Stimulated activated CD4-positive, alpha-beta T cell treated with anti-CD3 and anti-CD28 coated beads, Interleukin-2, amount 100 ng/mL, for 24 hours (primary cell): Measurements from ENCODE around the gene APBA2.

Experiments used
- DNase-seq, 2 donors: peaks; one replicate each; pipeline ENCODE4 v3.0.0-alpha.2; 2020

The APBA2 gene

DNA sequence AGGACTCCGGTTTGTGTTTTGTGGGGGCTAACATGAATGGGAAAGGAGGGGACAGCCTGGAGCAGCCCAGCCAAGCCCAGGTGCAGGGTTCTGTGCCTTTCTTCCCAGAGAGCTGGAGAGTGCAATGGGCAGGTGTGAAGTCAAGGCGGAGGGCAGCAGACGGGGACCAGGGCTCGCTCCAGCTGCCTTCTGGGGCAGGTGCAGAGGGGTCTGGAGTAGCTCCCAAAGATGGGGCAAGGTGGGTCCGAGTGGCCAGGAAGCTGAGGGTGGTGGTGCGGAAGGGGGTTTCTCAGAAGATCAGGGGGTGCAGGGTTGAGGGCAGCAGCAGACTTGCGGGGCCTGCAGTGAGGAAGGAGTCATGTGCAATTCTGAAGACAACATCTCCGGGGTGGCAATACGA is 225.0 kb downstream of the APBA2 start:
- no peak for DNase-seq

DNA sequence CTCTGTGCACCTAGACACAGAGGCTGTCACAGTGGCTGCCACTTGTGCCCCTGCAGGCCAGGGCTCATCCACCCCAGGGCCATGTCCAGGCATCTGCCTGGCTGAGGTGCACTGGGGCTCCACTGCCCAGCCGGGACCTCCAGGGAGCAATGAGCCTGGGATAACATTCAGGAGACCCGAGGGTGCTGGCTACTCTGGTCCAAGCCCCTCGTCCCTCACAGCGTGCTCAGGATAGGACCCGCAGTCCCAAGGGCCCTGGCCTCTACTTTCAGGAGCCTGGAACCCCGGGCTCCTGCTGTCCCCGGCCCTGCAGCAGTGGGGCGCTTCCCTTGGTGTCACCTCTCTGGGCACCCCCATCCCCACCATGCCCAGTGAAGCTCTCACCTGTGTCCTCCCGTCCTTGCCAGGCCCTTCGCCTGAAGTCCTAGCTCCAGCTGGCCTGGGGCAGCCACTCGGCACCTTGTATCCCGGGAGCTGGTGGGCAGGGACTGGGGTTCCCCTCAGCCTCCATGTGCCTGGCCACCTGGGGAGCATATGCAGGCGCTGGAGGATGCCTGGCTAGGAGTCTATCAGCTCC is 226.0 kb downstream of the APBA2 start:
- DNase-seq = no peak

DNA sequence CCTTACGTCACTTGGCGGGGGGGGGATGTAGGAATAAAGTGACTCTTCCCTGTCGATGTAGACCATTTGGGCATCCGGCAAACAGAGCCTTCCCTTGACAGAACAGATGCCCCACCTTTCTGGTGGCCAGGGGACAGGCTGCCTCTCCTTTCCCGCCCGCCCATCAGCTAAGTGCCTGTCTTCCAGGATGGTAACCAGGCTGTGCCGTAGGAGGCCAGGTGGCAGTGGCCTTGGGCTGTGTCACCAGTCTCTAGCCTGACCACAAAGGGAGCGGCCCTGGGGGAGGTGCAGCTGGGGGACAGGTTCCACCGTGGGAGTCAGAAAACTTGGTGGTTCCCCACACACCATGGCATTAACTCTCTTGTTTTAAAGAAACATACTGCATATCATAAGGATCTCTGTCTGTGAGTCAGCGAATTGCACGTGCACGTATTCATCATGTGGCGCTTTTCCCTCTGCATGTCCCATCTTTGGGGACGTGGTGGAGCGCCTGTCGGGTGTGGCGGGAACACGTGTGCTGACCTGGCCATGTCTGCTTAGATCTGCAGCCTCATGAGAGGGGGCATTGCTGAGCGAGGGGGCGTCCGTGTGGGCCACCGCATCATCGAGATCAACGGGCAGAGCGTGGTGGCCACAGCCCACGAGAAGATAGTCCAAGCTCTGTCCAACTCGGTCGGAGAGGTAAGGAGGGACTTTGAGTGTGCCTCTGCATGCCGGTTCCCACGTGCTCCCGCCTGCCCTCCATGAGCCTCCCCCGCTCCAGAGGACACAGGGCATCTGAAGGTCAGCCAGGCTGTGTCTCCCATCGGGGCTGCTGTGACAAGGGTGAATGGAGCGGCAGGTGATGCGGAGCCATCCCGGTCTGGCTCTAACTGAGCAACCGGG is 227.8 kb downstream of the APBA2 start:
- DNase-seq = no peak

DNA sequence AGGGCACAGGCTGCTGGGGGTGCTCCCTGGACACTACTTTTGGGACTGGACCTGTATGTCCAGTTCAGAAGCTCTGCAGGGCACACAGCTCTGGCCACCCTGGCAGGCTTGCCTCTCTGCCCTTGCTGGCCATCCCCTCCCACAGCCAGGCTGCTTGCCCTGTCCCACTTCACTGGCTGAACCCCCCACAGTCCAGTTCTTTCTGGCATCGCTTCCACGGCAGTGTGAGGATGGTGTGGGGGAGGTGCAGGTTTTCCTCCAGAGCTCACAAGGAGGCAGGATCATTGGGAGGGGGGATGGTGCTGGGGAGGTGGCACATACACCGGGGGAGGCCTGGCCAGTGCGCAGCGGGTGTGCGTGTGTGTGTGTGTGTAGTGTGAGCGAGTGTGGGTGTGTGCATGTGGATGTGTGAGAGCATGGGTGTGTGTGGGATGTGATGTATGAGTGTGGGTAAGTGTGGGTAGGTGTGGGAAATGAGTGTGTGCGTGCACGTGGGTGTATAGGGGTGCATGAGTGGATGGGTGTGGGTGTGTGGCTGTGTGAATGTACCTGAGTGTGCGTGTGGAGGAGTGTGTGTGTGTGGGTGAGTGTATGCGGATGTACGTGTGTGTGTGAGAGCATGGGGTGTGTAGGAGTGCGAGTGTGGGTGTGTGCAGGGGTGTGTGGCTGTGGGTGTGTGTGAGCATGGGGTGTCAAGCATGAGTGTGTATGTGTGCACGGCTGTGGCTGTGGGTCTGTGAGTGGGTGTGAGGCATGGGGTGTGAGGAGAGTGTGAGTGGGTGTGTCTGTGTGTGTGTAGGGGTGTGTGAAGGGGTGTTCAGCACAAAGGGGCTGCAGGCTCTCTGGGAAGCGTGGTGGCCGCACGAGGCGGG is 228.7 kb downstream of the APBA2 start:
- no peak for DNase-seq

DNA sequence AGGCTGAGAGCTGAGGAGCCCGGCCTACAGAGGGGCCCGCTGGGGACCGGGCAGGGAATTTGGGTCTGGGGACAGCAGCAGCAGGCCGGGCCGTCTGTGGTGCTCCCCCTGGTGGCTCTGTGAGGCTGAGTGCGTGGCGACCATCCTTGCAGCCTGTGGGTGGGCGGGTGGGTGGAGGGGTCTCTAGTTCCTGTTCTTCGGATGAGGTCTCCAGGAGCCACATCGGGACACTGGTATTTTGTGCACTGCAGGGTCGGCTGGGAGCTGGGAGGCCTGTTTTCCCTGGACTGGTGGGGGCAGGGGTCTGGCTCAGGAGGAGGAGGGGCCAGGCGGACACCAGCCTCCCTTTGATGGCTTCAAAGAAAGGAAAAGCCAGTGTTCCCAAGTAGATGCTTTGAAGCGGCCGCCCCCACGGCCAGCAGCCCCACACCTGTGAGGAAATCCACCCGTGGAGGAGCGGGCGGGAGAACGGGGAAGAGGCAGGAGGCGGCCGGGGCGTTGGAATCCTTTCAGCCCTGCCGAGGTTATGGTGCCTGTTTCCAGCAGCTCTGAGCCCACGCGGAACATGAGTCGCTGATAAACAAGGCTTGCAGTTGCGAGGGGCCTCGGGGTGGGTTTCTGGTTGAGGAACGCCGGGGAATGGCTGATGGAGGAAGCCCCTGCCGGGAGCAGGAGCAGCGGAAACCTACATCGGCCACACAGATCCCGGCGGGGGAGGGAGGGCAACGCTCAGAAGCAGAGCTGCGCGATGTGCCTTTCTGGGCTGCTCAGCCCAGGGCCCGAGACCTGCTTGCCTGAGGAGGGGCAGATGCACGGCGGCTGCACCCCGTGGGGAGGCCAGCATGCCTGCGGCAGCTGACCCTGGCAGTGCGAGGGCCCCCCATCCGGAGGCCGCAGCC is 229.6 kb downstream of the APBA2 start:
- no peak for DNase-seq

DNA sequence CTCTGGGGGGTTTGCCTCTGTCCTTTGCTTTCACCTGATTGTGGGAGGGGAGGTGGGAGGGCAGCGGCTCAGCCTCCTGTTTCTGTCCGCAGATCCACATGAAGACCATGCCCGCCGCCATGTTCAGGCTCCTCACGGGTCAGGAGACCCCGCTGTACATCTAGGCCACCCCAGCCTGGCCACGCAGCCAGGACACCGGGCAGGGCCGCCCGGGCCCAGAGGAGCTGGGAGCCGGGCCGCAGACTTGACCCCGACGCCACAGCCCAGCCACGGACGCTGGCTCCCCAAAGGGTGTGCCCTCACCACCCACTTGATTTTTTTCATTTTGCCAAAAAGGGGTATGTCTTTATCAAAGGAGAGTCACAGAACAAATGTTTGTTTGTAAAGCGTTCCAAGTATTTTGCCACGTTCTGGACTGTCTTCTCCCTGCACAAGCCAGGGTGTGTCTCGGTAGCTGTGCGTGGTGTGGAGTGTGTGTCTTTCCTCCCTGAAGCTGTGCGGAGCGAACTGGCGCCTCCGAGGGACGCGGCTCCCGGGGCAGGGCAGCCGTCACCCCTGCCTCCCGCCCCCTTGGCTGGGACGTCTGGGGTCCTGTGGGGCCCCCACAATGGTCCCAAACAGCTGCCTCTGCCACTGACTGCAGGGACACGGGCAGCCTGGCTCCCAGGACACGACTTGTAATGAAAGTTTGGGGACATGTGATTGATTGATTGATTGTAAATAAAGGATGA is 231.4 kb downstream of the APBA2 start:
- no peak for DNase-seq

DNA sequence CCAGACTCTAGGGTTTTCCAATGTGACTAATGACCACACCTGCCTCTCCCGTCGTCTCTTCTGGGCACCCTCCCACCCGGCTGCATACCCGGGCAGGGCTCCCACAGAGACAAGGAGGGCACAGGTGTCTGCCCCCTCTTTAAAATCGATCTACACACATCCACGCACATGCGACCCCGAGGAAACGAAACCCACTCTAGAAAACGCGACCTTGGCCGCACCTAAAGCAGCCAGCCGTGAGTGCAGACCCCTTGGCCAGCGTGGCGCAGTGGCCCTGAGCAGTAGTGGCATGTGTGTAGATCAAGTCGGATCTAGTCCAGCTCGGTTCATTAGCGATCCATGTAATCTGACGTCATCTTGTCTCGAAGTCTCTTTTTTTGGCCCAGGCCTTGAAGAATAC is 232.0 kb downstream of the APBA2 start:
- no peak for DNase-seq

DNA sequence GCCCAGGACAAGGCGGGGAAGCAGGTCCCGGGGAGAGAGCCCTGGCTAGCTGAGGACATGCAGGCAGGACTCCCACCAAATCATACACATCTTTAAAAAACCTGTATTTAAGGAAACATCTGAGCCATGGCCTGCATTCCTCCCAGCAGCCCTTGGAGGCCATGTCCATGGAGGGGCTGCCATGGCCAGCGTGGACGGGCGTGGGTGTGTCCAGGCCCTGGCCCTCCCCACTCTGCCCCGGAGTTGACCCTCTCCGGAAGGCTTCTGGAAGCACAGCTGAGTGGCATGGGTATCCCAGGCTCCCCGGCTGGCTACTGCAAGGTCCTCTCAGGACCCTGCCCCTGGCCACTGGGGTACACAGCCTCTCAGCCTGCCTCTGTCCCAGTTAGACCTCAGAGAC is 234.1 kb downstream of the APBA2 start:
- no peak for DNase-seq

DNA sequence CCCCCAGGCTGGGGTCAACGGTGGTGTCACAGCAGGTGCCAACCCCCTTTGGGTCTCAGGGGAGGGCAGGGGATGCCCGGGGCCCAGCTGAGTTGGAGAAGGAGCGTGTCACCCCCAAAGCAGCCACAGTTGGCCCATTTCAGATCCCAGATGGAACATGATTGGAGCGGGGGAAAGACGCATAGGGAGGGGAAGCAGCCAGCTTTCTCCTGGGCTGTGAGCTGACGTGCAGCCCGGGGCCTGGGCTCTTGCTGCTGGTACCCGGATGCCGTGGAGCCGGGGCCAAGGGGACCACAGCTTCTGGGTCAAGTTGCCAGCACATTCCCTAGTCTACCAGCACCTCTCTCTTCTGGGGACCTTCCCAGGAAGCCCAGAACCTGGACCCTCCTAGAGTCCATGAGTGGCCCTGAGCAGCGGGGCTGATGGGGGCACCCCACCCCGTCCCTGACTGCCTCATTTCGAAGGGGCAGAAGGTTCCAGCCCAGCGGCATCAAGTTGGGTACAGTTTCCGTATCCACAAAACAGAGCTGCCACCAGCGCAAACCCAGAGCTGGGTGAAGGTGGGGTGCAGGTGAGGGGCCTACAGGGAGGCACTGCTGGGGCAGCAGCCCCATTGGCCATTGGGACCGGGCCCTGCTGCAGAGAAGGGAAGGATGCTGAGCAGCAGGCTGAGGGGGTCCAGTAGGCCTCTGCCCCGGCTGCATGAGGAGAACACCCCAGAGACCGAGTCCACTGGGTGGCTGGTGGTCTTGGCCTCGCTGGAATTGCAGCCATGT is 235.0 kb downstream of the APBA2 start:
- DNase-seq = no peak

DNA sequence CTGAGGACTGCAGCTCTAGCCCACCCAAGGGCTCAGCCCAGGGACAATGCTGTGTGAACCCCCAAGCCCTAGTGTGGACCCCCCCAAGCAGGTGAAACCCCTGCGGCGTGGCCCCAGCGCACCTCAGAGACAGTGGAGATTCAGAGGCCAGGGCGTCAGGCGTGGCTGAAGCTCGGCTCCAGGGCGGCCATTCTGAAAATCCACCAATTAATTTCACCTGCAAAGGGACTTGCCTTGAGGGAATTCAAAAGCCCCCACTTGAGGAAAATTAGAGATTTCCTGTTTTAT is 235.5 kb downstream of the APBA2 start:
- no peak for DNase-seq

DNA sequence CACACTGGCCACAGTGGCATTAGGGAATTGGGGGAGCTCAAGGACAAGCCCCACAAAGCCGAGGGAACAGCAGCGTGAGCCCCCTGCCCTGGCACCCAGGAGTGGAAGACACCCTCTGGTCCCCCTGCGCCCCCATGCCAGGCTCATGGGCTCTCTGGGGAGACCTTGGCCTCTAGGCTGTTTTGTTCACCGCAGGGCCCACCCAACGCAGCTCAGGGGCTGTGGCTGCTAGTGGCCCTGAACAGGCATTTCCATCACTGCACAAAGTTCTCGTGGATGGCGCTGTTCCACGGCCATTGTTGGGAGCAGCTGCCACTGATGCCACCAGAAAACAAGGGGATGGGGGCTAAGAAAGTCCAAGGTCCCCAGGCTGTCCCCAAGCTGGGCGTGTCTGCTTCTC is 236.1 kb downstream of the APBA2 start:
- no peak for DNase-seq

DNA sequence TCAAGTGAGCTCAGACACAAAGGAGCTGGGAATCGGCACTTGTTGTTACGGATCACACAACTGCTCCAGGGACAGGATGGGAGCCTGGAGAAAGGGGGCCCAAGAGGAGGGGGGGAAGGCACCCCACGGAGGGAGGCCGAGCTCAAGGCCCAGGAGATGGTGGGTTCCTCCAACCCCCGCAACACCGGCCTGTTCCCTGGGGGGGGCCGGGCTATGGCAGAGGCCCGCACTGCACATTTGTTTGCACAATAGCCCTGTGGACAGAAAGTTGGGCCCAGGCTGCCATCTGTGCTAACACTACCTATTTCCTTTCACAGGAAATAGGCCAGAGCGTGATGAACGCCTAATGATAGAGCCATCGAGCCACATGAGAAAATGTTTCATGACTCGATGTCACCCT is 236.7 kb downstream of the APBA2 start:
- no peak for DNase-seq

DNA sequence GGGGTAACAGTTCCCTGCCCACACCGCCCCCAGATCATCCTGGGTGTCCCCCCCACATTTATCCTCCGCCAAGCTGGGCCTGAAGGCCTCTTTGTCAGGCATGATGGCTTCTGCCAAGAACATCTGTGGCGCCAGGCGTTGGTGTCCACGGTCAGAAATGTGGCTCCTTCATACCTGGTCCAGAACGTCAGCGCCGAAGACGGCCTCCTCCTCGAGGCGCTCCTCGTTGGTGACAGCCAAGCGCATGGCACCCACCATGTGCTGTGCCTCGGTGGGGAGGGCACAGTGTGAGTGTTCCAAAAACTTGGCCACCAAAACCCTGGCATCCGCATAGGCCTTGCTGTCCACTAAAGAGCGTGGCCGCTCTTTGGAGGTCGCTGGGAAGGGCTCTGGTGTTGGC is 237.4 kb downstream of the APBA2 start:
- no peak for DNase-seq

DNA sequence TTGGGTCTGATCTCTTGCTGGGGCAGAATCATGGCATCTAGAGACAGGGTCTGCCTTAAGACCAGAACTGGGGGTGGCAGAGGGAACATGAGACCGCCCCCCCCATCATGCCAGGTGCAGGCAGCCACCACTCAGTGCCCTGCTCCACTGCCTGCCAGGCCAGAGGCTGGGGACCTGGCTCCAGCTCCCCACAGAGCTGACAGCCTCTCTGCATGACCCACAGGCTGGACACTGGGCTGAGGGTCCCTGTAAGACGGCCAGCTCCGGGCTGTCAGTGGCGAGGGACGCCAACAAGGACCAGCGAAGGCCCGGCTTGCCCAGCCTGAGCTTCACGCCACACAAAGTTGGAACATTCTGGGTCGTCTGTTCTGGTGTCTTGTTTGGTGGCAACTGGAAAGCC is 238.2 kb downstream of the APBA2 start:
- no peak for DNase-seq

DNA sequence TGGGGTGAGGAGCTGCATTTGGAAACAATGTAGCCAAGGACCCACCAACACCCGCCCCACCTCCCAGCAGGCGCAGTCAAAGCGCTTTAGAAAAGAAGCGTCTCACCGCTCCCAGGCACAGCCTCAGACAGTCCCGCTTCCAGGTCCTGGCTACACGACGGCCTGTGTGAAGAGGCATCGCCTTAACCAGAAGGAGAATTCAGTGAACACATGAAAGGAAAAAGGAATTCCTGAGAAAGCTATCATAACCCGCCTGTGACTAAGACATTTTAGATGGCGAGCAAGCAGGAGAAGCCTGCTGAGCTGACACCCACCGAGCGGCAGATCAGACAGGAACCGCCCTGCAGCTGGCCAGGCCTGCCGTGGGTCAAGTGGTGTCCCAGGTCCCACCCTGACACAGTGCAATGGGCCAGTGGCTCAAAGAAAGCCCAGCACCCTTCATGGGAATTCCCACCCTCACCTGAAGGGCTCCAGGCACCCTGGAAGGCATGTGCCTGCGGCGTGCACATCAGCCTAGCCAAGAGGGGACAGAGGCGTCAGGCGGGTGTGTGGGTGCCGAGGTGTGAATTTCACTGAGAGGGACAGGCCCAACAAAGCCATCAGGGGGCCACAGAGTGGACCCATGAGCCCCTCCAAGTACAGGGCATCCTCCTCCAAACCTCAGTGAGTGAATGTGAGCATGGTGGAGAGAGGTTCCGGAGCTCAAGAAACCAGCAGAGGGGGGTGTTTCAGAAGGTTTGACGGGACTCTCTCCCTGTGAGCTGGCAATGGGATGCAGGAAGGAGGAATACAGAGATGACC is 239.0 kb downstream of the APBA2 start:
- DNase-seq = no peak

DNA sequence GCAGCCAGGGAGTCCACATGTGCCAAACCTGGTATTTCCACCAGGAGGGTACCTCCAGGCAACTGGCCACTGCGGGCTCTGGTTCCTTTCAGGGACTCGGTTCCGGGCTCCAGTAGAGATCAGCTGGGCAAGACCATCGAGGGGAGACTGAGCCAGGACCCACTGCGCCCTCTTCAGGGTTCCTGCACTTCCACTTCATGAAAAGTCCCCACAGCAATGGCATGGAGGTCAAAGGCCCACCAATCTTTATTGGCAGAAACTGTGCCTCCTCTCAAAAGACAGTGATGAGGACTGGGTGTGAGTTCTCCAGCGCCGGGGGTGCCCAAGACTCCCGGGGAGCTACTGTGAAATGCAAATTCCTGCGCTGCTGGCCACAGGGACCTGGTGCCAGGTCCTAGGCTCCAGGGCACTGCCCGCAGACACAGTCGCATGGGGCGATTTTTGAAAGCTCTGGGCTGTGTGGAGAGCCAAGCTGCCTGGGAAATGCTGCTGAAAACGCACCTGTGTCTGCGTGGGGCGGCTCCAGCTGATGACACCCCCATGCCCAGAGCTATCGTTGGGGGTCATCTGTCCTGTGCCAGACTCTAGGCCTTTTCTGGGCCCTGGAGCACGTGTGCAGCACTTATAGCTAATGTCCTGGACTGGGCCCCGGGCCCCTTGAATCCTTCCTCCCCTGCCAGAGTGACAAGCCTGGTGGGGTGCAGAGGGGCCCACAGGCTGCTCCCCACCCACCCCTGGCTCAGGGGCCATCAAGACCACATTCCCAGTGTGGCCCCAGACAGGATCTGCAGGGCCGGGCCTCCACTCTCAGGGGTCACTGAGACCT is 239.8 kb downstream of the APBA2 start:
- DNase-seq = no peak

DNA sequence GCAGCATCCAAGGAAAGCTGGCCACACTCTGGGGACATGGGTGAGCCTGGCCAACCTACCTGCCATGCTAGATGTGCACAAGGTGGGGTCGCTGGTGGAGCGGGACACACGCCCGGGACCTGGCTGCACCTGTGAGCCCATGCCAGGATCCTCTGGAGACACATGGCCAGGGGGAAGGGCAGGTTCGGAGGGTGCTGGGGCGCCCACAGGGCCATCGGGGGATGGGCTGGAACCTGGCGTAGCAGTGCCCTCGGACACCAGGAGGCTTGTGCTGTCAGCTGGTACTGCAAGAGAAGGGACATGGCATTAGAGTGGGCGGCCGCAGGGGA is 240.4 kb downstream of the APBA2 start:
- DNase-seq = no peak

DNA sequence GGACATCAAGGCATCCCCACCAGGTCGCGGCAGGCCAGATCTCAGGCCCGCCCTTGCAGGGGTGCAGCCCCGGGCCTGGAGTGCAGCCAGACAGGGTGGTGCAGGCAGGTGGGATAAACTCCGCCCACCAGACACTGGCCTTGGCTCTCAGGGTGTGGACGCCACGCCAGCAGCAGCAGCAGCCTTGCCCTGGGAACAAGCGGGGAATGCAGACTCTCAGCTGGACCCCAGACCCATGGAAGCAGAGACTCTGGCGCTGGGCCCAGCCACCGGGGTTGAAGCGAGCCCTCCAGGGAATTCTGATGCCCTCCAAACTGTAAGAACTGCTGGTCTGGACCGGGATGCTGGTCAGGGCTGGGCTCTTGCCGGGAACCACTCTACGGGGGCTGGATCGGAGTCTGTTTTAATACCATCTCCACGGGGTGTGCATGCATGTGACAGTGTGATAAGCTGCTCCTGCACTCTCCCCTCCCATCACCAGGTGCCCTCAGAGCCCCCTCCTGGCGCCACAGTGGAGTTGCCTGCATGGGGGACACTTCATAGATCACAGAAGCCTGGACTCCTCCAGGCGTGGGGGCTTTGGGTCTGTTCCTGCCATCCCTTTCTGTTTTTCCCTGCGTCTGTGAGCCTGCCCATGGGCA is 241.2 kb downstream of the APBA2 start:
- no peak for DNase-seq
